Frontal cortex (tissue), 4 donors: ENCODE results near the gene CCND1. TPM values are rescaled to one million over a fixed set of nuclear protein-coding genes. Genes with fewer than 3 reads are reported as not detected.
A peak's percentile ranks its signal among the peaks of the same experiment; 100 is the strongest.

Experiments
- DNase-seq, 2 donors: peaks; one replicate each; pipeline ENCODE4 v3.0.0; 2012; ENCODE audit warnings: low spot score in 2 of 2
- FAIRE-seq: peaks from 2 replicates; lab custom pipeline; 2012; peaks lifted over from hg19 to GRCh38; lab: Jason Lieb, UNC
- total RNA-seq: library from RNA; depleted of rRNA; stranded (reverse); fragments of >200 nt; gene quantifications from one replicate; pipeline ENCODE4 v1.2.3, GENCODE V29; 2014
- donor health status: control.
- donor health status: control.
- donor health status: control.

The CCND1 gene
- total RNA-seq, 1 donor from 2014 or later = 10.2 TPM

GRCh38 chr11:69638941-69639681 is 1.8 kb upstream of the CCND1 start:
- FAIRE-seq (no peak), DNase-seq (peak; percentile 73 to 80)

- FAIRE-seq = no peak
- DNase-seq = no peak
Observed at GRCh38 chr11:69639831-69640230, 1.1 kb upstream of the CCND1 start.

- FAIRE-seq (no peak), DNase-seq (no peak)
Observed at GRCh38 chr11:69640260-69640994, 529 bp upstream of the CCND1 start.

- DNase-seq (no peak), FAIRE-seq (no peak)
Observed at GRCh38 chr11:69641681-69642548, 959 bp downstream of the CCND1 start.

- no peak for FAIRE-seq
- DNase-seq = peak in 1 of 2 donors; percentile 61
Observed at GRCh38 chr11:69642549-69642912, 1.6 kb downstream of the CCND1 start.

- FAIRE-seq = no peak
Observed at GRCh38 chr11:69642913-69643632, 2.1 kb downstream of the CCND1 start.

GRCh38 chr11:69643646-69644045 is 2.7 kb downstream of the CCND1 start:
- FAIRE-seq (no peak), DNase-seq (no peak)

More at GRCh38 chr11:69642913-69643632, 2.1 kb downstream of the CCND1 start:
- DNase-seq = peak; percentile 88 to 90

GRCh38 chr11:69644071-69644961 is 3.4 kb downstream of the CCND1 start:
- DNase-seq (peak; percentile 60 to 72), FAIRE-seq (no peak)

- DNase-seq (no peak), FAIRE-seq (no peak)
Observed at GRCh38 chr11:69644962-69645675, 4.2 kb downstream of the CCND1 start.

- FAIRE-seq (no peak), DNase-seq (no peak)
Observed at GRCh38 chr11:69645801-69646492, 5.0 kb downstream of the CCND1 start.

- DNase-seq (no peak), FAIRE-seq (no peak)
Observed at GRCh38 chr11:69646493-69647389, 5.8 kb downstream of the CCND1 start.

- FAIRE-seq = no peak
- DNase-seq = no peak
Observed at GRCh38 chr11:69647390-69647748, 6.4 kb downstream of the CCND1 start.

GRCh38 chr11:69647761-69648497 is 7.0 kb downstream of the CCND1 start:
- DNase-seq (no peak), FAIRE-seq (no peak)

- DNase-seq (no peak), FAIRE-seq (no peak)
Observed at GRCh38 chr11:69648679-69649575, 8.0 kb downstream of the CCND1 start.

GRCh38 chr11:69649576-69649900 is 8.6 kb downstream of the CCND1 start:
- DNase-seq (no peak), FAIRE-seq (no peak)
